Left lung (tissue), 10 donors: ENCODE results near the gene PLXNB2. TPM values are rescaled to one million over a fixed set of nuclear protein-coding genes. Genes with fewer than 3 reads are reported as not detected.
A peak's percentile ranks its signal among the peaks of the same experiment; 100 is the strongest.

Source experiments
- ATAC-seq: fragments of 200-7000 bp; cut with Tn5 transposase; one replicate; pipeline ENCODE4 v1.9.1; 2020; ENCODE audit warnings: moderate library complexity
- DNase-seq, 4 donors: peaks; one replicate each; pipeline ENCODE4 v3.0.0-alpha.2; 2013 to 2020
- H3K27ac ChIP-seq, 2 donors: fragments of 200-600 bp; sonication (generic) in 1 of 2; one replicate each; pipeline versions ENCODE4 v1.5.0 to v1.8.0; 2020 to 2021
- H3K27me3 ChIP-seq, 2 donors: fragments of 200-600 bp; sonication (generic) in 1 of 2; one replicate each; pipeline versions ENCODE4 v1.5.0 to v1.8.0; 2020 to 2021
- H3K36me3 ChIP-seq, 2 donors: fragments of 200-600 bp; sonication (generic) in 1 of 2; one replicate each; pipeline versions ENCODE4 v1.5.0 to v1.8.0; 2020 to 2021
- H3K4me1 ChIP-seq, 2 donors: fragments of 200-600 bp; one replicate each; pipeline ENCODE4 v1.8.0; 2021
- H3K4me3 ChIP-seq, 2 donors: fragments of 200-600 bp; sonication (generic) in 1 of 2; one replicate each; pipeline versions ENCODE4 v1.5.0 to v1.8.0; 2020 to 2021; ENCODE audit warnings: mild to moderate bottlenecking in 1 of 2
- H3K9me3 ChIP-seq, 2 donors: fragments of 200-600 bp; sonication (generic) in 1 of 2; one replicate each; pipeline versions ENCODE4 v1.5.0 to v1.8.0; 2020 to 2021
- CTCF ChIP-seq, 2 donors: fragments of 200-600 bp; sonication (generic) in 1 of 2; IDR thresholded peaks; one replicate each; pipeline versions ENCODE4 v1.5.0 to v1.8.0; 2021; ENCODE audit warnings: antibody characterized with exemption in 2 of 2
- intact Hi-C, 2 donors: fragments of 100-400 bp; cut with DNase I; formaldehyde crosslinking; loops; one replicate each; pipeline versions ENCODE4 v1.11.2 to v1.14.2; 2022
- polyA plus RNA-seq, 6 donors: library from polyadenylated mRNA; unstranded; fragments of 120-200 nt; gene quantifications; one replicate each; pipeline ENCODE4 v1.2.1, GENCODE V29; 2013; ENCODE audit not compliant: insufficient read length in 6 of 6
- total RNA-seq, 2 donors: library from RNA; stranded (reverse); fragmentation: NEBNext Ultra II Directional; extraction: Animal tissue kit (Norgen Biotek cat#: 25700); gene quantifications; one replicate each; pipeline ENCODE4 v1.2.1, GENCODE V29; 2021
- donor health status: DM: no; HTN: yes; CAD: no.
- donor health status: DM: no; HTN: no; CAD: no.

The PLXNB2 gene
- total and polyA plus RNA-seq, 8 donors: 116 to 391 (median 145) TPM

DNA sequence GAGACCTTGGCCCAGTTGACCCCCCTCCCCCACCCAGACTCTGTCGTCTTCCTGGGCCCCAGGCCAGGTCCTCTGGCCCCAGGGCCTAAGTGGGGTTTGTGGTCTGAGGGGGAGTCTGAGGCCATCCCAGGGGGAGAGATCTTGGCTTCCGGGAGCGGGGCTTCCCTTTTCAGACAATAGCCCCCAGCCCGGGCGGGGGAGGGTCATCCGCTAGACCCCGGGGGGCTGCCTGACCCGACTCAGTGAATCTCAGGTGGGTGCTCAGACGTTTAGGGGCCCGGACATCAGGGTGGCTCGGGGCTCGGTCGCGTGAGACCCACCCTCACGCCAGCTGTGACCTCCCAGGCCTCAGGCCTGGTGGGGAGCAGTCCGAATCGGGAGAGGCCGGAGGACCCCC lies 37.9 kb downstream of the PLXNB2 start:
- intact Hi-C loops: no loop called here
- Histone ChIP-seq H3K4me1 (peaks cover 23 to 51% of the 10 kb centered on the region in 2 donors), H3K9me3 (no peaks in the 10 kb centered on the region), H3K27me3 (peaks cover 0 to 70% of the 10 kb centered on the region in 2 donors), H3K4me3 (peak overlapping the region; percentile 33 to 48), H3K27ac (peak overlapping the region; percentile 19 to 61), H3K36me3 (peaks cover 0 to 7% of the 10 kb centered on the region in 2 donors)
- no peak for ATAC-seq
- no peak for DNase-seq
- no peak for TF ChIP-seq CTCF (IDR thresholded peaks at IDR 0.05)

GRCh38 chr22:50268655-50269113 lies 38.8 kb downstream of the PLXNB2 start:
- no peak overlapping the region for H3K4me3 ChIP-seq
- peaks cover 0 to 4% of the 10 kb centered on the region in 2 donors for H3K36me3 ChIP-seq
- H3K27ac ChIP-seq: no peak overlapping the region
- H3K27me3 ChIP-seq: peaks cover 0 to 70% of the 10 kb centered on the region in 2 donors
- peak in 1 of 4 donors; percentile 73 for DNase-seq
- TF ChIP-seq CTCF (IDR thresholded peaks at IDR 0.05): no peak
- no peak for ATAC-seq
- H3K9me3 ChIP-seq: no peaks in the 10 kb centered on the region
- intact Hi-C loops: no loop called here
- H3K4me1 ChIP-seq: peaks cover 23 to 51% of the 10 kb centered on the region in 2 donors

DNA sequence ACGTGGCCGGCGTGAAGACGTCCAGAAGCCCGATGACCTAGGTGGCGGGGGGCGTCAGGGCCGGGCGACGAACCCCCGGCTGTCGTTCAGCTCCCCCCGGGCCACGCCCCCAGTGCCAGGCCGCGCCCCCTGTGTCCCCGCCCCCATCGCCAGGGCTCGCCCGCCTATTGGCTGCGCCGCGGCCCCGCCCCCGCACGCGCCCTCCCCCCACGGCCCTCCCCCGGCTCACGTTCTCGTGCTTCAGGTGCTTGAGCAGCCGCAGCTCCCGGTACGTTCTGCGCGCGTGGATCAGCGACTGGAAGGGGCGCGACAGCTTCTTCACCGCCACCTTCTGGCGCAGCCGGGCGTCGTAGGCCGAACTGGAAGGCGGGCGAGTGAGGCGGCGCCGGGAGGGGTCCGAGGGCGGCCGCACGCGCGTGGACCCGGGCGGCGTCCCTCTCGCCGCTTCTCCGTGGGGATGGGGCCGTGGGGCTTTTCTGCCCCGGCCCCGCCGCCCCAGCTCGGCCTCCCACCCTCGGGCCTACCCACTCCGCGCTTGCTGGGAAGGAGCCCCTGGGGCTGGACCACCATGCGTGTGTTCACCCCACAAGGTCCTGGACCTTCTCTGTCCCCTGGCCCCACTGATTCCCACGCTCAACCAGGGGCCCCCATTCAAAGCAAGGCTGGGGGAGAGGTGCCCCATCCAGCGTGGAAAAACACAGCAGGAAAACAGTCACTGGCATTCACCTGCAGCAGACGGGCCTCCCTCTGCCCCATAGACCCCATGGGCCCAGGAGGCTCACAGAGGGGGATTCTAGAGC lies 39.7 kb downstream of the PLXNB2 start:
- TF ChIP-seq CTCF (IDR thresholded peaks at IDR 0.05): no peak
- DNase-seq (peak in 1 of 4 donors; percentile 60), ATAC-seq (peak; percentile 64)
- H3K4me1 ChIP-seq: peaks cover 23 to 51% of the 10 kb centered on the region in 2 donors
- peaks cover 0 to 4% of the 10 kb centered on the region in 2 donors for H3K36me3 ChIP-seq
- H3K27ac ChIP-seq: no peak overlapping the region
- intact Hi-C loops: no loop called here
- H3K4me3 ChIP-seq: no peak overlapping the region
- H3K27me3 ChIP-seq: peaks cover 0 to 76% of the 10 kb centered on the region in 2 donors
- no peaks in the 10 kb centered on the region for H3K9me3 ChIP-seq

DNA sequence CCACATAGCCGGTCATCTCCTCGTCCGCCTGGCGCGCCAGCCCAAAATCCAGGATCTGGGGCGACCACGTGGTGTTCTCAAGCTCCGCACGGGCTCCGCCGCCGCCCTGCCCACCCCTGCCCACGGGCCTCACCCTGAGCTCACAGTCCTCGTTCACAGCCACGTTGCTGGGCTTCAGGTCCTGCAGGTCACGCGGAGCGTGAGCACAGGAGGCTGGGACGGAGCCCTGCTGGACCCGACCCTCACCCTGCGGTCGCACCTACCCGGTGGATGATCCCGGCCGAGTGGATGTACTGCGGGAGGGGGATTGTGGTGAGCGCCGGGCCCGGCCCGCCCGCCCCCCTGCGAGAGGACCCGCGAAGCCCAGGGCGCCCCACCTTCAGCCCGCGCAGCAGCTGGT lies 40.5 kb downstream of the PLXNB2 start:
- TF ChIP-seq CTCF (IDR thresholded peaks at IDR 0.05): no peak
- no peak overlapping the region for H3K4me3 ChIP-seq
- DNase-seq (no peak), ATAC-seq (no peak)
- intact Hi-C loops: no loop called here
- peaks cover 0 to 76% of the 10 kb centered on the region in 2 donors for H3K27me3 ChIP-seq
- H3K27ac ChIP-seq: no peak overlapping the region
- no peaks in the 10 kb centered on the region for H3K9me3 ChIP-seq
- H3K4me1 ChIP-seq: peaks cover 21 to 55% of the 10 kb centered on the region in 2 donors
- H3K36me3 ChIP-seq: peaks cover 0 to 4% of the 10 kb centered on the region in 2 donors

DNA sequence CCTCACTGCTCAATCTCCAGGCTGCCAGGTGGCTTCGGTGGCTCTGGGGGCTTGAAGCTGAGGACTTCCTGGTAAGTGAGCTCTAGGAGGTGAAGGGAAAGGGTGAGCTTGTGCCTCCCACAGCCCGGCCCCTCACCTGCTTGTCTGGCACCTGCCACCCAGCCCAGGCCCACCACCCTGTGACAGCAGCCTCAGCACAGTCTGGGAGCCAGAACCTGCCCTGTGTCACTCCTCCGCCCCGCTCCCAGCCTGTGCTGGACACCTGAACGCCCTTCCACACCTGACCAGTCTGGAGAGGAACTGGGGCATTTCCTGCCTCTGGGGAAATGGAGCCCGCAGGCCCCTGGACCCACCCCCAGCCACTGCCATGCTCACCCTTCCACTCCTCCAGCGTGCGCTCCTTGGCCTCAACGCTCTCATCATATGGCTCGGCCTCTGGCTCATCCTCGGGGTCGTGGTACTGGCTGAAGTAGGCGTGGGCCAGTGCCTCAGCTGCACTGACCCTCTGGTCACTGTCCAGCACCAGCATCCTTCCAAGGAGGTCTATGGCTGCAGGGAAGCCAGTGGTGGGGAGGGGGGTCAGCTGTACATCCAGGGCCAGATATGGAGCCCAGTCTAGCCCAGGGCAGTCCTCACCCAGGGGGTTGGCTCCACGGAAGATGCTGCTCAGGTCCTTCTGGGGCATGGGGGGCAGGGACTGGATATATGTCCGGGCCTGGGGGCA lies 42.3 kb downstream of the PLXNB2 start:
- intact Hi-C loops: no loop called here
- peaks cover 0 to 4% of the 10 kb centered on the region in 2 donors for H3K36me3 ChIP-seq
- no peak for TF ChIP-seq CTCF (IDR thresholded peaks at IDR 0.05)
- no peak for DNase-seq
- peaks cover 5 to 57% of the 10 kb centered on the region in 2 donors for H3K4me1 ChIP-seq
- H3K4me3 ChIP-seq: no peak overlapping the region
- H3K27ac ChIP-seq: no peak overlapping the region
- H3K27me3 ChIP-seq: peaks cover 0 to 78% of the 10 kb centered on the region in 2 donors
- H3K9me3 ChIP-seq: no peaks in the 10 kb centered on the region
- no peak for ATAC-seq
